B cell (primary cell): ENCODE data around the gene STIMATE.

Experiments
- EZH2 ChIP-seq: IDR thresholded peaks from 2 replicates; pipeline ENCODE4 v1.6.1; 2012; ENCODE audit warnings: borderline replicate concordance, low read depth, mild to moderate bottlenecking, moderate library complexity, low read length; ENCODE audit not compliant: insufficient read depth, poor library complexity, severe bottlenecking
- TF ChIP-seq, protein P1 (sequence below): fragments of 200-600 bp; IDR thresholded peaks from one replicate; pipeline ENCODE4 v1.8.0; 2022; ENCODE audit warnings: antibody characterized with exemption, mild to moderate bottlenecking

- TF ChIP-seq, protein P1, sequence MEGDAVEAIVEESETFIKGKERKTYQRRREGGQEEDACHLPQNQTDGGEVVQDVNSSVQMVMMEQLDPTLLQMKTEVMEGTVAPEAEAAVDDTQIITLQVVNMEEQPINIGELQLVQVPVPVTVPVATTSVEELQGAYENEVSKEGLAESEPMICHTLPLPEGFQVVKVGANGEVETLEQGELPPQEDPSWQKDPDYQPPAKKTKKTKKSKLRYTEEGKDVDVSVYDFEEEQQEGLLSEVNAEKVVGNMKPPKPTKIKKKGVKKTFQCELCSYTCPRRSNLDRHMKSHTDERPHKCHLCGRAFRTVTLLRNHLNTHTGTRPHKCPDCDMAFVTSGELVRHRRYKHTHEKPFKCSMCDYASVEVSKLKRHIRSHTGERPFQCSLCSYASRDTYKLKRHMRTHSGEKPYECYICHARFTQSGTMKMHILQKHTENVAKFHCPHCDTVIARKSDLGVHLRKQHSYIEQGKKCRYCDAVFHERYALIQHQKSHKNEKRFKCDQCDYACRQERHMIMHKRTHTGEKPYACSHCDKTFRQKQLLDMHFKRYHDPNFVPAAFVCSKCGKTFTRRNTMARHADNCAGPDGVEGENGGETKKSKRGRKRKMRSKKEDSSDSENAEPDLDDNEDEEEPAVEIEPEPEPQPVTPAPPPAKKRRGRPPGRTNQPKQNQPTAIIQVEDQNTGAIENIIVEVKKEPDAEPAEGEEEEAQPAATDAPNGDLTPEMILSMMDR: no peak
- TF ChIP-seq EZH2: no peak
Measured at GRCh38 chr3:52788890-52789745, 108.2 kb downstream of the STIMATE start.
